Measurements from ENCODE around the gene CEP290. TPM values are rescaled to one million over a fixed set of nuclear protein-coding genes. Genes with fewer than 3 reads are reported as not detected.
"Not testable (repeated sequence)": the region's sequence is repeated elsewhere in the genome, so short reads cannot be mapped to it uniquely, and the experiment has no call there.

The CEP290 gene
- total RNA-seq, 1 donor from 2014 or later, result 15.4 TPM

- Mint-ChIP-seq H3K36me3 (ENCODE audit: unreplicated experiment) (peaks cover 3% of the 10 kb centered on the region), H3K4me3 (ENCODE audit: unreplicated experiment) (peak overlapping the region; percentile 96), H3K4me1 (ENCODE audit: unreplicated experiment) (peaks cover 47% of the 10 kb centered on the region), H3K9me3 (ENCODE audit: unreplicated experiment) (no peaks in the 10 kb centered on the region), H3K27ac (ENCODE audit: unreplicated experiment) (peak overlapping the region; percentile 94), H3K27me3 (ENCODE audit: unreplicated experiment) (no peaks in the 10 kb centered on the region)
- TF ChIP-seq CTCF (IDR thresholded peaks at IDR 0.05), result no peak
- no peak for DNase-seq (ENCODE audit: extremely low spot score, unreplicated experiment)
Observed at GRCh38 chr12:88035907-88036289, 106.0 kb downstream of the CEP290 start.

- TF ChIP-seq CTCF (IDR thresholded peaks at IDR 0.05), result no peak
- H3K4me1 Mint-ChIP-seq (ENCODE audit: unreplicated experiment), result peaks cover 42% of the 10 kb centered on the region
- peaks cover 3% of the 10 kb centered on the region for H3K36me3 Mint-ChIP-seq (ENCODE audit: unreplicated experiment)
- peak overlapping the region; percentile 96 for H3K4me3 Mint-ChIP-seq (ENCODE audit: unreplicated experiment)
- H3K9me3 Mint-ChIP-seq (ENCODE audit: unreplicated experiment), result no peaks in the 10 kb centered on the region
- peak; percentile 95 for DNase-seq (ENCODE audit: extremely low spot score, unreplicated experiment)
- H3K27ac Mint-ChIP-seq (ENCODE audit: unreplicated experiment), result peak overlapping the region; percentile 94
- H3K27me3 Mint-ChIP-seq (ENCODE audit: unreplicated experiment), result no peaks in the 10 kb centered on the region
Observed at GRCh38 chr12:88035271-88035906, 106.5 kb downstream of the CEP290 start.

GRCh38 chr12:88031161-88031560, 110.7 kb downstream of the CEP290 start:
- H3K27me3 Mint-ChIP-seq (ENCODE audit: unreplicated experiment); H3K36me3 Mint-ChIP-seq (ENCODE audit: unreplicated experiment); H3K4me3 Mint-ChIP-seq (ENCODE audit: unreplicated experiment); DNase-seq (ENCODE audit: extremely low spot score, unreplicated experiment); H3K27ac Mint-ChIP-seq (ENCODE audit: unreplicated experiment); H3K4me1 Mint-ChIP-seq (ENCODE audit: unreplicated experiment); H3K9me3 Mint-ChIP-seq (ENCODE audit: unreplicated experiment): not testable (repeated sequence)

- no peak within 1 kb of the TSS for H3K27ac Mint-ChIP-seq (ENCODE audit: unreplicated experiment)
- H3K27me3 Mint-ChIP-seq (ENCODE audit: unreplicated experiment), result peaks cover 17% of the 10 kb centered on the region
- H3K4me1 Mint-ChIP-seq (ENCODE audit: unreplicated experiment), result no peaks in the 10 kb centered on the region
- no peak within 1 kb of the TSS for H3K4me3 Mint-ChIP-seq (ENCODE audit: unreplicated experiment)
- no peak for DNase-seq (ENCODE audit: extremely low spot score, unreplicated experiment)
- H3K36me3 Mint-ChIP-seq (ENCODE audit: unreplicated experiment), result no peaks in the 10 kb centered on the region
- no peak for TF ChIP-seq CTCF (IDR thresholded peaks at IDR 0.05)
- H3K9me3 Mint-ChIP-seq (ENCODE audit: unreplicated experiment), result no peaks in the 10 kb centered on the region
Observed at GRCh38 chr12:88029093-88029665, 112.7 kb downstream of the CEP290 start, which contains the start of gene C12orf50. TSS of gene C12orf50 (minus strand) at chr12:88029401. CDS start at chr12:88026962, 2,439 bp downstream.

- no peak for TF ChIP-seq CTCF (IDR thresholded peaks at IDR 0.05)
- no peaks in the 10 kb centered on the region for H3K4me1 Mint-ChIP-seq (ENCODE audit: unreplicated experiment)
- no peaks in the 10 kb centered on the region for H3K36me3 Mint-ChIP-seq (ENCODE audit: unreplicated experiment)
- H3K27me3 Mint-ChIP-seq (ENCODE audit: unreplicated experiment), result peaks cover 17% of the 10 kb centered on the region
- DNase-seq (ENCODE audit: extremely low spot score, unreplicated experiment), result no peak
- no peak overlapping the region for H3K4me3 Mint-ChIP-seq (ENCODE audit: unreplicated experiment)
- no peak overlapping the region for H3K27ac Mint-ChIP-seq (ENCODE audit: unreplicated experiment)
- peaks cover 6% of the 10 kb centered on the region for H3K9me3 Mint-ChIP-seq (ENCODE audit: unreplicated experiment)
Observed at GRCh38 chr12:88026196-88026595, 115.7 kb downstream of the CEP290 start.
